ENCODE measurements around the gene TMEM258.

DNA sequence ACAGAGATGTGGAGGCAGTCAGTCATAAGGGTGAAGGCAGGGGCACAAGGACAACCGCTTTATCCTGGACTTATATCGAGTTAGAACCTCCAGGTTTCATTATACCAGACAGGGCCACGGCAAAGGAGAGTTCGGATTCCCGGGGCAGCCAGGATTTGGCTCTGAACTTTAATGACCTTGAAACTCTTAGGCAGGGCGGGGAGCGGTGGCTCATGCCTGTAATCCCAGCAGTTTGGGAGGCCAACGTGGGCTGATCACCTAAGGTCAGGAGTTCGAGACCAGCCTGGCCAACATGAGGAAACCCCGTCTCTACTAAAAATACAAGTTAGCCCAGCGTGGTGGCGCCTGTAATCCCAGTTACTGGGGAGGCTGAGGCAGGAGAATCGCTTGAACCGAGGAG is 41.0 kb downstream of the TMEM258 start:
- TF ChIP-seq, protein P1, sequence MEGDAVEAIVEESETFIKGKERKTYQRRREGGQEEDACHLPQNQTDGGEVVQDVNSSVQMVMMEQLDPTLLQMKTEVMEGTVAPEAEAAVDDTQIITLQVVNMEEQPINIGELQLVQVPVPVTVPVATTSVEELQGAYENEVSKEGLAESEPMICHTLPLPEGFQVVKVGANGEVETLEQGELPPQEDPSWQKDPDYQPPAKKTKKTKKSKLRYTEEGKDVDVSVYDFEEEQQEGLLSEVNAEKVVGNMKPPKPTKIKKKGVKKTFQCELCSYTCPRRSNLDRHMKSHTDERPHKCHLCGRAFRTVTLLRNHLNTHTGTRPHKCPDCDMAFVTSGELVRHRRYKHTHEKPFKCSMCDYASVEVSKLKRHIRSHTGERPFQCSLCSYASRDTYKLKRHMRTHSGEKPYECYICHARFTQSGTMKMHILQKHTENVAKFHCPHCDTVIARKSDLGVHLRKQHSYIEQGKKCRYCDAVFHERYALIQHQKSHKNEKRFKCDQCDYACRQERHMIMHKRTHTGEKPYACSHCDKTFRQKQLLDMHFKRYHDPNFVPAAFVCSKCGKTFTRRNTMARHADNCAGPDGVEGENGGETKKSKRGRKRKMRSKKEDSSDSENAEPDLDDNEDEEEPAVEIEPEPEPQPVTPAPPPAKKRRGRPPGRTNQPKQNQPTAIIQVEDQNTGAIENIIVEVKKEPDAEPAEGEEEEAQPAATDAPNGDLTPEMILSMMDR (IDR thresholded peaks at IDR 0.05): no peak
- no peak for TF ChIP-seq ZFX (IDR thresholded peaks at IDR 0.05; ENCODE audit: borderline replicate concordance)
